Thoracic aorta (tissue), 2 donors: Measurements from ENCODE around the gene TDRD7. TPM values are rescaled to one million over a fixed set of nuclear protein-coding genes. Genes with fewer than 3 reads are reported as not detected.

Experiments used
- ATAC-seq: fragments of 150-250 bp; one replicate; pipeline ENCODE4 v1.8.0; 2017; ENCODE audit warnings: low read depth; ENCODE audit not compliant: insufficient number of reproducible peaks, low FRiP score
- DNase-seq: peaks from one replicate; pipeline ENCODE4 v3.0.0-alpha.2; 2020; ENCODE audit warnings: low spot score
- H3K27ac ChIP-seq, 2 donors: fragments of 200-600 bp; sonication (generic); 1 replicate in 1 of 2; 2 replicates in 1 of 2; pipeline ENCODE4 v1.5.1; 2016; ENCODE audit warnings: mild to moderate bottlenecking in 2 of 2, moderate library complexity in 2 of 2
- H3K27me3 ChIP-seq: fragments of 200-600 bp; sonication (generic); replicated peaks from 2 replicates; pipeline ENCODE4 v1.6.0; 2016; ENCODE audit warnings: mild to moderate bottlenecking; ENCODE audit not compliant: insufficient read depth
- H3K36me3 ChIP-seq: fragments of 200-600 bp; sonication (generic); one replicate; pipeline ENCODE4 v1.5.1; 2016
- H3K4me1 ChIP-seq, 2 donors: fragments of 200-600 bp; sonication (generic); 1 replicate in 1 of 2; 2 replicates in 1 of 2; pipeline versions ENCODE4 v1.5.1 to v1.6.0; 2016; ENCODE audit warnings: low read depth in 2 of 2, mild to moderate bottlenecking in 1 of 2; ENCODE audit not compliant: control insufficient read depth in 1 of 2
- H3K4me3 ChIP-seq: fragments of 200-600 bp; sonication (generic); 2 replicates; pipeline ENCODE4 v1.5.1; 2016; ENCODE audit warnings: mild to moderate bottlenecking
- H3K9me3 ChIP-seq: fragments of 200-600 bp; sonication (generic); 2 replicates; pipeline ENCODE4 v1.5.1; 2016
- CTCF ChIP-seq: fragments of 200-600 bp; sonication (generic); IDR thresholded peaks from one replicate; pipeline ENCODE4 v1.5.1; 2019; ENCODE audit warnings: antibody characterized with exemption
- total RNA-seq, 2 donors: library from RNA; depleted of rRNA; stranded (reverse); fragments of >200 nt; gene quantifications; one replicate each; pipeline versions ENCODE4 v1.1.0 to v1.2.3, GENCODE V29; 2016

Gene TDRD7
- total RNA-seq, 2 donors from 2014 or later, result 13.9 to 16.2 TPM

GRCh38 chr9:97502984-97503861, 91.3 kb downstream of the TDRD7 start:
- H3K4me3 ChIP-seq, result peak overlapping the region; percentile 81
- no peak for TF ChIP-seq CTCF

DNA sequence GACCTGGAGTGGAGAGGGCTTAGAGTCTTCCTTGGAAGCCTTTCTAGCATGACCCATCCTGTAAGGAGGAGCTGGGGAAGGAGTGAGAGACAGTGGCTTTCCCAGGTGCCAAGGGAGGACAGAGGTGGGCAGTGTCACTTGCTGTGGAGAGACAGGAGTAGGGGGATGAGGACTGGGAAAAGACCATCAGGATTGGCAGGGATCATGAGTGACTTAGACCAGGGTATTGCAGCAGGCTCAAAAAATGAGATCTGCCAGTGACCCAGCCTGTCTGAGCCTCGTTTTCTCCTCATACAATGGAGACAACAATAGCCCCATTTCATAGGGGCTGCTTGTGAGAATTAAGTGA, 91.9 kb downstream of the TDRD7 start:
- peaks cover 17 to 55% of the 10 kb centered on the region in 2 donors for H3K4me1 ChIP-seq
- peak overlapping the region; percentile 73 to 80 for H3K27ac ChIP-seq
- DNase-seq (no peak), ATAC-seq (no peak)
- H3K9me3 ChIP-seq, result no peaks in the 10 kb centered on the region
- no peak for TF ChIP-seq CTCF
- no peaks in the 10 kb centered on the region for H3K36me3 ChIP-seq
- peak overlapping the region; percentile 81 for H3K4me3 ChIP-seq
- no peaks in the 10 kb centered on the region for H3K27me3 ChIP-seq

More at GRCh38 chr9:97502984-97503861, 91.3 kb downstream of the TDRD7 start:
- ATAC-seq (no peak), DNase-seq (no peak)
- Histone ChIP-seq H3K9me3 (no peaks in the 10 kb centered on the region), H3K27ac (peak overlapping the region; percentile 73 to 80), H3K4me1 (peaks cover 17 to 49% of the 10 kb centered on the region in 2 donors), H3K27me3 (no peaks in the 10 kb centered on the region), H3K36me3 (no peaks in the 10 kb centered on the region)

- no peak for ATAC-seq
- DNase-seq, result no peak
- no peaks in the 10 kb centered on the region for H3K9me3 ChIP-seq
These were observed 92.7 kb downstream of the TDRD7 start for GRCh38 chr9:97504381-97505216.

DNA sequence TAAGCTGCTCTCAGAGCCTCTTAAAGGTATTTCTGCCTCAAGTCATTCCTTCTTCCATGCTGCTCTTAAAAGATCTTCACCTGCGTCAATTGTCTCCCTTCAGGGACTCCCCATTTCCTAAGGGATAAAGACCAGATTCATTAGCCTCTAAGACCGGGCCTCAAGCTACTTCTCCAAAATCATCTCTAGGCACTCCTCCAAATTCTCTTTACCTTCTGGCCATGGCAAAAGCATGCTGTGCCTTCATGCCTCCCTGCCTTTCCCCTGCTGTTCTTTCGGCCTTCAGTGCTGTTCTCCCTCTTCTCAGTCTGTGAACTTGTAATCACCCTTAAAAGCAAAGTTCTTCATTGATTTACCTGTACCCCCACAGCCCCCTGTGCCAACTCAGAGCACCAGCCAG, 93.9 kb downstream of the TDRD7 start:
- Histone ChIP-seq H3K4me1 (peaks cover 17 to 74% of the 10 kb centered on the region in 2 donors), H3K9me3 (no peaks in the 10 kb centered on the region), H3K27me3 (no peaks in the 10 kb centered on the region), H3K36me3 (no peaks in the 10 kb centered on the region), H3K27ac (peak overlapping the region in 1 of 2 donors; percentile 80), H3K4me3 (no peak overlapping the region)
- no peak for DNase-seq
- ATAC-seq, result no peak
- no peak for TF ChIP-seq CTCF

More at GRCh38 chr9:97504381-97505216, 92.7 kb downstream of the TDRD7 start:
- Histone ChIP-seq H3K4me1 (peaks cover 17 to 63% of the 10 kb centered on the region in 2 donors), H3K36me3 (no peaks in the 10 kb centered on the region), H3K27me3 (no peaks in the 10 kb centered on the region), H3K27ac (peak overlapping the region; percentile 73 to 80), H3K4me3 (peak overlapping the region; percentile 81)
- TF ChIP-seq CTCF, result no peak

GRCh38 chr9:97506306-97506705, 94.4 kb downstream of the TDRD7 start:
- Histone ChIP-seq H3K4me1 (peaks cover 19 to 76% of the 10 kb centered on the region in 2 donors), H3K9me3 (no peaks in the 10 kb centered on the region), H3K4me3 (no peak overlapping the region), H3K27ac (no peak overlapping the region), H3K36me3 (no peaks in the 10 kb centered on the region), H3K27me3 (no peaks in the 10 kb centered on the region)
- DNase-seq, result no peak
- TF ChIP-seq CTCF, result no peak
- ATAC-seq, result no peak
